HG03095 (cell line): Measurements from ENCODE around the gene CMTM7.

ENCODE experiments used
- ATAC-seq: cut with Tn5 transposase; IDR thresholded peaks from one replicate; pipeline ENCODE4 v1.9.1; 2021; ENCODE audit warnings: moderate library complexity; ENCODE audit not compliant: unreplicated experiment

Gene CMTM7

GRCh38 chr3:32484436-32484835 is 92.8 kb downstream of the CMTM7 start:
- ATAC-seq = no peak

- ATAC-seq = no peak
Observed at GRCh38 chr3:32487781-32488473, 96.3 kb downstream of the CMTM7 start.

GRCh38 chr3:32488474-32489008 is 96.9 kb downstream of the CMTM7 start:
- no peak for ATAC-seq

GRCh38 chr3:32492684-32493436 is 101.2 kb downstream of the CMTM7 start:
- no peak for ATAC-seq

GRCh38 chr3:32493437-32494414 is 102.1 kb downstream of the CMTM7 start:
- ATAC-seq = peak; percentile 78

GRCh38 chr3:32495085-32495484 is 103.4 kb downstream of the CMTM7 start:
- ATAC-seq = no peak

GRCh38 chr3:32495609-32496008 is 104.0 kb downstream of the CMTM7 start:
- no peak for ATAC-seq

GRCh38 chr3:32498252-32498651 is 106.6 kb downstream of the CMTM7 start:
- no peak for ATAC-seq

- ATAC-seq = no peak
Observed at GRCh38 chr3:32498992-32499391, 107.3 kb downstream of the CMTM7 start.

- ATAC-seq = no peak
Observed at GRCh38 chr3:32499585-32499984, 107.9 kb downstream of the CMTM7 start.

GRCh38 chr3:32500231-32500630 is 108.6 kb downstream of the CMTM7 start:
- no peak for ATAC-seq

GRCh38 chr3:32500880-32501782 is 109.5 kb downstream of the CMTM7 start:
- no peak for ATAC-seq

GRCh38 chr3:32501783-32502117 is 110.1 kb downstream of the CMTM7 start:
- no peak for ATAC-seq

- peak; percentile 77 for ATAC-seq
Observed at GRCh38 chr3:32502118-32502945, 110.7 kb downstream of the CMTM7 start, which contains the start of gene CMTM6. TSS of gene CMTM6 (minus strand) at chr3:32502852. CDS start at chr3:32502745, 107 bp downstream.

GRCh38 chr3:32502946-32503286 is 111.3 kb downstream of the CMTM7 start:
- peak; percentile 7 for ATAC-seq
